Activated T-helper 1 cell treated with Interleukin-2 at 50 U/mL for 16 hours (primary cell): Measurements from ENCODE around the gene DLST.

Experiments
- DNase-seq: peaks from one replicate; pipeline ENCODE4 v3.0.0-alpha.2; 2020; ENCODE audit warnings: low read depth

Gene DLST

GRCh38 chr14:74897642-74898041 lies 15.9 kb downstream of the DLST start:
- no peak for DNase-seq

- DNase-seq: no peak
Measured at GRCh38 chr14:74898083-74898482, 16.4 kb downstream of the DLST start.

- no peak for DNase-seq
Measured at GRCh38 chr14:74898694-74899093, 17.0 kb downstream of the DLST start.

- no peak for DNase-seq
Measured at GRCh38 chr14:74902941-74903705, 21.4 kb downstream of the DLST start.

- DNase-seq: no peak
Measured at GRCh38 chr14:74904635-74905503, 23.2 kb downstream of the DLST start.

- DNase-seq: peak; percentile 59
Measured at GRCh38 chr14:74905595-74906142, 24.0 kb downstream of the DLST start.

- DNase-seq: no peak
Measured at GRCh38 chr14:74906925-74907521, 25.3 kb downstream of the DLST start.

- DNase-seq: no peak
Measured at GRCh38 chr14:74907744-74908143, 26.0 kb downstream of the DLST start.

- DNase-seq: no peak
Measured at GRCh38 chr14:74908861-74909341, 27.2 kb downstream of the DLST start.

GRCh38 chr14:74909501-74909900 lies 27.8 kb downstream of the DLST start:
- DNase-seq: no peak

- DNase-seq: no peak
Measured at GRCh38 chr14:74909911-74910310, 28.2 kb downstream of the DLST start.

GRCh38 chr14:74910556-74910955 lies 28.8 kb downstream of the DLST start:
- DNase-seq: no peak

GRCh38 chr14:74911221-74911620 lies 29.5 kb downstream of the DLST start:
- DNase-seq: no peak

GRCh38 chr14:74911704-74912103 lies 30.0 kb downstream of the DLST start:
- no peak for DNase-seq

- DNase-seq: no peak
Measured at GRCh38 chr14:74912111-74912510, 30.4 kb downstream of the DLST start.

- no peak for DNase-seq
Measured at GRCh38 chr14:74912801-74913200, 31.1 kb downstream of the DLST start.

GRCh38 chr14:74913393-74913910 lies 31.7 kb downstream of the DLST start:
- no peak for DNase-seq

- DNase-seq: no peak
Measured at GRCh38 chr14:74913986-74914573, 32.4 kb downstream of the DLST start.

- DNase-seq: no peak
Measured at GRCh38 chr14:74915426-74915825, 33.7 kb downstream of the DLST start.

GRCh38 chr14:74915826-74916225 lies 34.1 kb downstream of the DLST start:
- no peak for DNase-seq

- no peak for DNase-seq
Measured at GRCh38 chr14:74917178-74917543, 35.4 kb downstream of the DLST start.

- DNase-seq: no peak
Measured at GRCh38 chr14:74917646-74918081, 35.9 kb downstream of the DLST start.
